Aorta (tissue), 5 donors: ENCODE results near the gene GANC. TPM values are rescaled to one million over a fixed set of nuclear protein-coding genes. Genes with fewer than 3 reads are reported as not detected.
"Not testable (repeated sequence)": the region's sequence is repeated elsewhere in the genome, so short reads cannot be mapped to it uniquely, and the experiment has no call there.

Experiments used
- ATAC-seq: fragments of 200-7000 bp; cut with Tn5 transposase; one replicate; pipeline ENCODE4 v1.9.1; 2022; ENCODE audit warnings: moderate library complexity; ENCODE audit not compliant: low FRiP score
- DNase-seq, 2 donors: peaks; one replicate each; pipeline ENCODE4 v3.0.0-alpha.2; 2020
- H3K27ac ChIP-seq, 2 donors: one replicate each; pipeline ENCODE4 v1.5.1; 2013; ENCODE audit warnings: low read length in 2 of 2, mild to moderate bottlenecking in 2 of 2, moderate library complexity in 2 of 2, control low read depth in 1 of 2, inconsistent platforms in 1 of 2, low read depth in 1 of 2
- H3K27me3 ChIP-seq, 2 donors: one replicate each; pipeline ENCODE4 v1.6.1; 2013; ENCODE audit warnings: control low read depth in 1 of 2, low read length in 1 of 2, mild to moderate bottlenecking in 1 of 2, moderate library complexity in 1 of 2; ENCODE audit not compliant: insufficient read depth in 2 of 2, control insufficient read depth in 1 of 2
- H3K36me3 ChIP-seq, 2 donors: one replicate each; pipeline ENCODE4 v1.6.1; 2013; ENCODE audit warnings: control low read depth in 1 of 2, low read length in 1 of 2, mild to moderate bottlenecking in 1 of 2; ENCODE audit not compliant: insufficient read depth in 2 of 2, control insufficient read depth in 1 of 2
- H3K4me1 ChIP-seq, 2 donors: one replicate each; pipeline ENCODE4 v1.6.1; 2013; ENCODE audit warnings: low read length in 2 of 2, control low read depth in 1 of 2, mild to moderate bottlenecking in 1 of 2, moderate library complexity in 1 of 2; ENCODE audit not compliant: insufficient read depth in 2 of 2, control insufficient read depth in 1 of 2
- H3K4me3 ChIP-seq, 2 donors: one replicate each; pipeline ENCODE4 v1.5.1; 2013; ENCODE audit warnings: low read length in 2 of 2, control low read depth in 1 of 2, mild to moderate bottlenecking in 1 of 2
- H3K9me3 ChIP-seq: one replicate; pipeline ENCODE4 v1.6.1; 2013; ENCODE audit warnings: mild to moderate bottlenecking, low read length; ENCODE audit not compliant: control insufficient read depth
- WGBS, 2 donors: extraction: QIAGEN DNeasy Blood & Tissue Kit; methylation state at CpG; one replicate each; pipeline ENCODE4 v1.1.7; 2013; 5-methylcytosine and 5-hydroxymethylcytosine counted together
- intact Hi-C, 2 donors: fragments of 100-400 bp; cut with DNase I; formaldehyde crosslinking; loops; one replicate each; pipeline versions ENCODE4 v1.14.2 to v1.15.0; 2022
- polyA plus RNA-seq, 2 donors: library from polyadenylated mRNA; stranded (reverse); fragments of 200-250 nt; gene quantifications; one replicate each; pipeline ENCODE4 v1.2.3, GENCODE V29; 2013
- total RNA-seq, 2 donors: library from RNA; stranded (reverse); fragmentation: NEBNext Ultra II Directional; extraction: Animal tissue kit (Norgen Biotek cat#: 25700); gene quantifications; one replicate each; pipeline ENCODE4 v1.2.1, GENCODE V29; 2021
- donor health status: healthy with polysubstance abuse.
- donor health status: Bipolar disorder and iron deficiency.
- donor health status: DM: no; HTN: no; CAD: no.
- donor health status: DM: no; HTN: no; CAD: no.
- donor health status: DM: yes; HTN: yes; CAD: no.

The GANC gene
- total and polyA plus RNA-seq, 4 donors = 14.9 to 61.4 (median 39.3) TPM

DNA sequence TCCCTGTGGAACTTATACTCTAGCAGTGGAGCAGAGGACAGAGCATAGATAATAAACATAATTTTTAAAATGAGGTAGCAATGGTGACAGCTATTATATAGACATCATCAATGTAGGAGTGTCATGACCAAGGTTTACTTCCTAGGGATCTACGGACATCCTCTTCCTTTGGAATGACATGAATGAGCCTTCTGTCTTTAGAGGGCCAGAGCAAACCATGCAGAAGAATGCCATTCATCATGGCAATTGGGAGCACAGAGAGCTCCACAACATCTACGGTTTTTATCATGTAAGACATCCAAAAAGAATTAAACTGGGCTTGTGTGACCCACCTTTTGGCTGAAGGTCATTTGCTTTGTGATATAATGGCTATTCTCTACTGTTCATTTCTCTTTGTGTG, 56.2 kb downstream of the GANC start:
- 72 to 76% methylated on average over 2 of the region's 2 CpGs for WGBS, 2 donors
- H3K36me3 ChIP-seq = peaks cover 4 to 7% of the 10 kb centered on the region in 2 donors
- H3K4me1 ChIP-seq = no peaks in the 10 kb centered on the region
- H3K27ac ChIP-seq = no peak overlapping the region
- H3K9me3 ChIP-seq = no peaks in the 10 kb centered on the region
- DNase-seq = no peak
- no peak overlapping the region for H3K4me3 ChIP-seq
- intact Hi-C loops = no loop called here
- H3K27me3 ChIP-seq = no peaks in the 10 kb centered on the region
- ATAC-seq = no peak

- no peak overlapping the region for H3K27ac ChIP-seq
- H3K9me3 ChIP-seq = no peaks in the 10 kb centered on the region
- no peak for ATAC-seq
- DNase-seq = no peak
- no peak overlapping the region for H3K4me3 ChIP-seq
- no peaks in the 10 kb centered on the region for H3K4me1 ChIP-seq
- no peaks in the 10 kb centered on the region for H3K27me3 ChIP-seq
- peaks cover 4 to 7% of the 10 kb centered on the region in 2 donors for H3K36me3 ChIP-seq
- intact Hi-C loops = loop anchor here in 1 of 2 donors (10.0 kb wide), 1 partner anchor 145 kb away; no protein-coding TSS in a partner anchor
- WGBS, 2 donors = 88 to 96% methylated on average over 2 of the region's 2 CpGs
Observed at GRCh38 chr15:42329992-42330391, 57.0 kb downstream of the GANC start.

DNA sequence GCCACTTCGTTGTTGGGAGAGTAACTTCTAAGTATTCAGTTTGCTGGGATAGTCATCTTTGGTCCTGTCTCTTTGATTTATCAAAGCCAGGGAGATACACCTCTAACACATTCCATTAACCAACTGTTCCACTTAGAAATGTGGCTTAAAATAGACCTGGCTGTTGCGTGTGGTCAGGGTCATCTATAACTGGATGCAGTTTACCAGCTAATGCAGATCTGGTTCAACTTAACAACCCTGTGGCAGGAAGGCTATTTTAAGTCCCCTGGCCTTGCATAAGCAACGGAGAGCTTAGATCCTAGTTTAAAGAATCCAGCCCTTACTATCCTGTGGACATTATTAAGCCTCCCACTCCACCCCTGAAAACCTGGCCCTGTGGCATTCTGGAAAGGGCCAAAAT, 58.2 kb downstream of the GANC start:
- DNase-seq (no peak), ATAC-seq (no peak)
- Histone ChIP-seq H3K4me3 (no peak overlapping the region), H3K9me3 (no peaks in the 10 kb centered on the region), H3K27ac (no peak overlapping the region), H3K27me3 (no peaks in the 10 kb centered on the region), H3K36me3 (peaks cover 4 to 5% of the 10 kb centered on the region in 2 donors), H3K4me1 (no peaks in the 10 kb centered on the region)
- intact Hi-C loops = loop anchor here in 1 of 2 donors (10.0 kb wide), 1 partner anchor 144 kb away; no protein-coding TSS in a partner anchor
- WGBS, 2 donors = 69 to 72% methylated on average over 3 of the region's 3 CpGs

GRCh38 chr15:42332331-42332730, 59.3 kb downstream of the GANC start:
- WGBS, 2 donors = 94% methylated on average over 4 of the region's 4 CpGs
- intact Hi-C loops = loop anchor here in 1 of 2 donors (10.0 kb wide), 1 partner anchor 142 kb away; no protein-coding TSS in a partner anchor
- ATAC-seq = no peak

GRCh38 chr15:42335074-42335473, 62.1 kb downstream of the GANC start:
- WGBS, 2 donors = 96% methylated on average over 2 of the region's 2 CpGs
- Histone ChIP-seq H3K27ac (no peak overlapping the region), H3K9me3 (no peaks in the 10 kb centered on the region), H3K4me3 (no peak overlapping the region), H3K27me3 (no peaks in the 10 kb centered on the region), H3K4me1 (no peaks in the 10 kb centered on the region), H3K36me3 (peaks cover 1 to 4% of the 10 kb centered on the region in 2 donors)
- DNase-seq (no peak), ATAC-seq (no peak)
- intact Hi-C loops = loop anchor here in 1 of 2 donors (10.0 kb wide), 1 partner anchor 140 kb away; no protein-coding TSS in a partner anchor

More at GRCh38 chr15:42332331-42332730, 59.3 kb downstream of the GANC start:
- no peak overlapping the region for H3K27ac ChIP-seq
- no peak for DNase-seq
- H3K4me1 ChIP-seq = no peaks in the 10 kb centered on the region
- H3K9me3 ChIP-seq = no peaks in the 10 kb centered on the region
- peaks cover 1 to 4% of the 10 kb centered on the region in 2 donors for H3K36me3 ChIP-seq
- H3K27me3 ChIP-seq = no peaks in the 10 kb centered on the region
- no peak overlapping the region for H3K4me3 ChIP-seq

DNA sequence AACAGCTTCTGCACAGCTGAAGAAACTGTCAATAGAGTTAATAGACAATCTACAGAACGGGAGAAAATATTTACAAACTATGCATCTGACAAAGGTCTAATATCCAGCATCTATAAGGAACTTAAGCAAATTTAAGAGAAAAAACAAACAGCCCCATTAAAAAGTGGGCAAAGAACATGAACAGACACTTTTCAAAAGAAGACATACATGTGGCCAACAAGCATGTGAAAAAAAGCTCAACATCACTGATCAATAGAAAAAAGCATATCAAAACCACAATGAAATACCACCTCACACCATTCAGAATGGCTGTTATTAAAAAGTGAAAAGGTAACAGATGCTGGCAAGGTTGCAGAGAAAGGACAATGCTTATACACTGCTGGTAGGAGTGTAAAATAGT, 63.6 kb downstream of the GANC start:
- intact Hi-C loops = loop anchor here in 1 of 2 donors (10.0 kb wide), 1 partner anchor 138 kb away; no protein-coding TSS in a partner anchor

GRCh38 chr15:42337104-42337503, 64.1 kb downstream of the GANC start:
- intact Hi-C loops = loop anchor here in 1 of 2 donors (10.0 kb wide), 1 partner anchor 138 kb away; no protein-coding TSS in a partner anchor
- H3K27ac ChIP-seq, H3K4me3 ChIP-seq, H3K9me3 ChIP-seq, ATAC-seq, H3K27me3 ChIP-seq, DNase-seq, H3K4me1 ChIP-seq, H3K36me3 ChIP-seq: not testable (repeated sequence)
- WGBS, 2 donors = 97 to 98% methylated on average over 3 of the region's 3 CpGs

More for the DNA sequence above, 63.6 kb downstream of the GANC start:
- not testable (repeated sequence) for H3K36me3 ChIP-seq, H3K27ac ChIP-seq, H3K9me3 ChIP-seq, H3K4me3 ChIP-seq, ATAC-seq, H3K27me3 ChIP-seq, DNase-seq, H3K4me1 ChIP-seq
- WGBS, 2 donors = 97 to 98% methylated on average over 1 of the region's 1 CpG

DNA sequence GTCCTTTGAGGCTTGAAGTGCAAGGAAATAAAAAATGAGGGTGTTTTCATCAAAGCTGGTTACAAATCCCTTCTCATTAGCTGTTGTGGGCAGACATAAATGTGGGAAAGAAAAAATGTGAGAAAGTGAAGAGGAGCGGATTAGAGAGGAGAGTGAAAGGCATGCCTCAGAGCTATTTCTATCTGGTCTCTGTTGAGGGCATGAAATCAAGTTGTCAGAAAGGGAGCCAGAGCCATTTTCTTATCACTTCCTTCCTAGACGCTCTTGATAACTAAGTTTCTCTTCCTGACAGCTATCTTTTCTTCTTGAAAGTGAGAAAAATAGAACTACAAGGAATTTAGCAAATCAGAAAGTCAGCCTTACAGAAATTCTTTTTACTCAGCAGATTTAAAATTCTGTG, 65.5 kb downstream of the GANC start:
- Histone ChIP-seq H3K4me3 (no peak overlapping the region), H3K27ac (no peak overlapping the region), H3K27me3 (no peaks in the 10 kb centered on the region), H3K36me3 (no peaks in the 10 kb centered on the region), H3K4me1 (no peaks in the 10 kb centered on the region), H3K9me3 (no peaks in the 10 kb centered on the region)
- DNase-seq = no peak
- no peak for ATAC-seq
- intact Hi-C loops = loop anchor here in 1 of 2 donors (10.0 kb wide), 1 partner anchor 136 kb away; no protein-coding TSS in a partner anchor
- WGBS, 2 donors = 49 to 58% methylated on average over 2 of the region's 2 CpGs

DNA sequence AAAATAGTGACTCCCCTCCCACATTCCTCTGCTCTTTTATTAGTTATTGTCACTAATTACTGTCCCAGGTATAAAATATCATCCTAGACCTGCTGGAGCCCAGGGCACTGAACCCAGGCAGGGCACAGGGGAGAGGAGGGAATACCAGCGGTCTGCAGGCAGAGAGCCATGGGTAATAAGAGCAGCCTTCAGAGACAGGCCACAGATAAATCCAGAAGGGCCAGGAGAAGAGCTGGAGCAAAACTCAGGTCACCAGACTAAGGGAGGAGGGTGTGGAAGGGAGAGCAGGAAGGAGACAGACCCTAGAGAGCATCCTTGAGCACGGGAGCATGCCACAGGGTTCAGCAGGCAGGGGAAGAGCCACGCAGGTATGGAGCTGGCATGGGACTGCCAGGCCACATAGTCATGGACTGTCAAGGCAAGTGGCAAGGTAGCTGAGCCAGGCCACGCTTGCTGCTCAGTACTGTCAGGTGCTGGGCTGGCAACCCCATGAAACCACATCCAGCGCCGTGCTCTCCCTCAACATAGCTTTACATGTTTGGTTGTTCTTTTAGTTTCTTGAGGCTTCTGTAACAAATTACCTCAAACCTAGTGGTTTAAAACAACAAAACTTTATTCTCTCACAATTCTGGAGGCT, 70.7 kb downstream of the GANC start:
- DNase-seq (no peak), ATAC-seq (no peak)
- Histone ChIP-seq H3K4me3 (no peak overlapping the region), H3K4me1 (no peaks in the 10 kb centered on the region), H3K27me3 (no peaks in the 10 kb centered on the region), H3K27ac (no peak overlapping the region), H3K9me3 (no peaks in the 10 kb centered on the region), H3K36me3 (peaks cover 5% of the 10 kb centered on the region in 2 donors)
- intact Hi-C loops = no loop called here
- WGBS, 2 donors = 88 to 92% methylated on average over 6 of the region's 6 CpGs
